Eye (tissue), 1 donor: ENCODE results near the gene CD68.
"Not testable (repeated sequence)": the region's sequence is repeated elsewhere in the genome, so short reads cannot be mapped to it uniquely, and the experiment has no call there.

Experiments
- DNase-seq: peaks from one replicate; pipeline ENCODE4 v3.0.0-alpha.2; 2015

The CD68 gene

GRCh38 chr17:7615265-7615747 lies 35.9 kb downstream of the CD68 start:
- DNase-seq, result no peak

DNA sequence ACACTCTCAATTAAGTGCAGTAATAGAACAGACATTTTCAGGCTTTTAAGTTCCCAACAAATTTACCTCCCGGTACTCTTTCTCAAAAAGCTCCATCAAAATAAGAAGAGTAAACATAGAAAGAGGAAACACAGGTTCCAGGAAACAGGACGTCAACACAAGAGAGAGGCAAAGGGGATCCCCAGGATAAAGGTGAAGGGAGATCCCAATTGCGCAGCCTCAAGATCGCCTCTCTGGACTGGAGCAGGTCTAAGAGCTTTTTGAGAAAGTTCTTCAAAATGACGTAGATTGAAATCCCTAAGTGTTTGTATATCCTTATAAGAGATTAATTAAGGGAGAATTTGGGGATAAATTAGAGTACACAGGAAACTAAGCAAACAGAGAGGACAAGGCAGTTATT lies 39.2 kb downstream of the CD68 start:
- no peak for DNase-seq

GRCh38 chr17:7620835-7621234 lies 41.4 kb downstream of the CD68 start:
- DNase-seq, result no peak

DNA sequence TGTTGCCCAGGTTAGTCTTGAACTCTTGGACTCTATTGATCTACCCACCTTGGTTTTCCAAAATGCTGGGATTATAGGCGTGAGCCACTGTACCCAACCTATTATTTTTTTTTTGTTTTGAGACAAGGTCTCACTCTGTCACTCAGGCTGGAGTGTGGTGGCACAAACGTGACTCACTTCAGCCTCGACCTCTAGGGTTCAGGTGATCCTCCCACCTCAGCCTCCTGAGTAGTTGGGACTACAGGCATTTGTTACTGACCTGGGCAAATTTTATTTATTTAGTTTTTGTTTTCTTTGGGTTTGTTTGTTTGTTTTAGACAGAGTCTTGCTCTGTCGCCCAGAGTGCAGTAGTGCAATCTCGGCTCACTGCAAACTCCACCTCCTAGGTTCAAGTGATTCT lies 44.2 kb downstream of the CD68 start:
- DNase-seq, result no peak

GRCh38 chr17:7625749-7626148 lies 46.3 kb downstream of the CD68 start:
- DNase-seq, result not testable (repeated sequence)

- DNase-seq, result no peak
These were observed 46.9 kb downstream of the CD68 start for GRCh38 chr17:7626307-7626706.

DNA sequence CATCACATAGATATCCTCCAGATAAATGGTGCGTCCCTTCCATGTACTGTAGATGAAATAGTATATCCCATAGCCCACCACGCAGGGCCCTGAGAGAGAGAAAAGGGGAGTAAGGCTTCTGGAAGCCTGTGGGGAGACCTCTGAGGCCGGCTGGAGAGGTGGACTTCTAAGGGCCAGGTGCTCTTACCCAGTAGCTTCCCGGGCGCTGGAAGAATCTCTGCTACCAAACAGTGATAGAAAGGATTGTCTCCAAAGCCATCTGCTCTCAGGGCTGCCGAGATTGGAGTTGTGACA lies 47.5 kb downstream of the CD68 start:
- no peak for DNase-seq

DNA sequence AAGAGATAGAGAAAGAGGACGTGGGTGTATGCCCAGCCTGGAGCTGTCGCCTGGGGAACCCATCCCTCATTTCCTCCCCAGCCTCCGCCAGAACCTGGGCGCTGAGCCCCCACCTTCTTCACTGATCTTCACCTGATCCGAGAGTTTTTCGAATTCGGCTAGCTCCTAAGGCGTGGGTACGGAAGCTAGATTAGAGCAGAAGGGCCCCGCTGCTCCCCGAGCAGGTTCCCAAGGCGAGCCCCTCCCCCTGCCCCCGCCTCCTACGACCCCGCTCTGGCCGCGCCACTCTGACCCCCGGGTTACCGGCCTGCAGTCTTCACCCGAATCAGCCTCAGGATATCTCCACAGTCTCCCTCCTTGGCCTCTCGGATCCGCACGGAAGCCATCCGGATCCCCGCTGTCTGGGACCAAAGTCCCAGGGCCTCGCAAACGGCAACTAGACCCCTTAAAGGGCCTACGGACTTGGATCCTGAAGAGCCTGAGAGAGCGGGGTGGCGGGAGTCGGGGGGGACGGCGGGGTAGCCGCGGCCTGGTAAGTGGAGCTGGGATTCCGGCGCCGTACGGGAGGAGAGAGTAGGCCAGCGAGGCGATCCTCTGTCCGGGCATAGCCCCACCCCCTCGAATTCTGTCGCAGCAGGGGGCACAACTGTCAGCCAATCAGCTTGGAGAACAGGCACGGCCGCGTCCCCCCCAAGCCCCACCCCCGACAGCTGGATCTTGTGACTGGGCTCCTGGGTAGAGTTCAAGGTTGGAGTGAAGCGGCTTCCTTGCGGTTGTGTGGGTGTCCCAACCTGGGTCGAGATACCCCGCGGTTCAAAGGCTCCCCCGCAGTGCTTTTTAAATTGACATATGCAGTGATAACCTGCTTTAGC lies 48.0 kb downstream of the CD68 start, which contains the start of gene SAT2:
TSS of gene SAT2 (minus strand) at position 572 of the 872 bp plus-strand sequence. CDS start at position 386, 186 bp downstream.
- DNase-seq, result peak; percentile 99

- DNase-seq, result no peak
These were observed 50.6 kb downstream of the CD68 start, which contains the start of gene SHBG for GRCh38 chr17:7629939-7630571. SHBG (plus strand) TSS chr17:7630135; CDS start chr17:7630173, 38 bp downstream.
